ENCODE measurements around the gene SDHC. TPM values are rescaled to one million over a fixed set of nuclear protein-coding genes. Genes with fewer than 3 reads are reported as not detected.
"Not testable (repeated sequence)": the region's sequence is repeated elsewhere in the genome, so short reads cannot be mapped to it uniquely, and the experiment has no call there.

SDHC gene
- total RNA-seq, 1 experiment from 2014 or later, result 192 TPM

- H3K9me2 ChIP-seq (ENCODE audit: insufficient read depth), result no peaks in the 10 kb centered on the region
- intact Hi-C loops (cut with micrococcal nuclease), result loop anchor here (10.0 kb wide), 1 partner anchor 74 kb away; the partner anchor contains the start of gene SDHC
- CTCF ChIA-PET, result interaction anchor here (1.4 to 1.7 kb wide), 2 partner anchors 9 to 52 kb away, joined by 4 read pairs; no protein-coding TSS in a partner anchor
- ATAC-seq, result no peak
- H3K27me3 ChIP-seq (ENCODE audit: insufficient read depth, low read length), result no peaks in the 10 kb centered on the region
- no peaks in the 10 kb centered on the region for H4K20me1 ChIP-seq (ENCODE audit: insufficient read depth)
- no peak for TF ChIP-seq EZH2 (IDR thresholded peaks at IDR 0.05)
- TF ChIP-seq ZBTB33 (IDR thresholded peaks at IDR 0.05; ENCODE audit: extremely low read depth, insufficient replicate concordance, low read length), result no peak
- TF ChIP-seq CTCF (IDR thresholded peaks at IDR 0.05 in 2 of 3, conservative IDR thresholded peaks at IDR 0.05 in 1 of 3; ENCODE audit: borderline replicate concordance in 1 of 3, insufficient read depth in 1 of 3, low read depth in 2 of 3, low read length in 2 of 3), result peak in 2 of 3 experiments; percentile 22 to 28; a peak in 2 of 6 replicates
- no peak for TF ChIP-seq RAD21 (IDR thresholded peaks at IDR 0.05; ENCODE audit: low read depth)
- no peak for TF ChIP-seq REST (IDR thresholded peaks at IDR 0.05; ENCODE audit: low read depth)
- TF ChIP-seq SRF (IDR thresholded peaks at IDR 0.05; ENCODE audit: low read depth), result no peak
- TF ChIP-seq ELF1 (IDR thresholded peaks at IDR 0.05; ENCODE audit: borderline replicate concordance, low read depth), result no peak
- H2AFZ ChIP-seq (ENCODE audit: low read depth, low read length, poor library complexity, severe bottlenecking), result no peak overlapping the region
- no peak overlapping the region for H3K4me3 ChIP-seq (replicated peaks in 1 of 2; ENCODE audit: low read depth in 1 of 2, low read length in 2 of 2)
- H3K27ac ChIP-seq (ENCODE audit: low read depth, low read length), result no peak overlapping the region
- RAD21 ChIA-PET (ENCODE audit: low non-redundant PET in 1 of 2, low total read pairs in 2 of 2, uncharacterized antibody in 2 of 2, unreplicated experiment in 2 of 2), result interaction anchor here in 1 of 2 experiments (0.6 kb wide), 1 partner anchor 350 kb away, joined by 3 read pairs; no protein-coding TSS in a partner anchor
- no TSS peak for BruUV-seq (replicated peaks)
- peak overlapping the region; percentile 93; the same call in 1 of the 2 replicates for H3K4me2 ChIP-seq (ENCODE audit: low read length)
- no peaks in the 10 kb centered on the region for H3K36me3 ChIP-seq (ENCODE audit: control insufficient read depth in 1 of 2, insufficient read depth in 2 of 2, low read length in 2 of 2)
- DNase-seq (ENCODE audit: low read depth, low spot score), result no peak
- POLR2A ChIA-PET, result interaction anchor here (1.1 to 1.4 kb wide), 2 partner anchors 40 to 163 kb away, joined by 3 to 4 read pairs; partner anchors contain the start of gene TOMM40L
- no peaks in the 10 kb centered on the region for H3K79me2 ChIP-seq (ENCODE audit: insufficient read depth, low read length)
- H3K4me1 ChIP-seq (ENCODE audit: control insufficient read depth in 1 of 2, insufficient read depth in 2 of 2, low read length in 2 of 2), result peaks cover 14 to 28% of the 10 kb centered on the region in 2 experiments
- H3K9me3 ChIP-seq (ENCODE audit: control insufficient read depth in 1 of 2, insufficient read depth in 1 of 2, low read depth in 1 of 2, low read length in 2 of 2), result no peaks in the 10 kb centered on the region
- H3K9ac ChIP-seq (ENCODE audit: low read length), result no peak overlapping the region
These were observed 74.5 kb downstream of the SDHC start for GRCh38 chr1:161388639-161389038.

GRCh38 chr1:161389158-161389557 is 75.0 kb downstream of the SDHC start:
- Histone ChIP-seq H3K9ac (ENCODE audit: low read length) (peak overlapping the region; percentile 70), H3K4me3 (replicated peaks in 1 of 2; ENCODE audit: low read depth in 1 of 2, low read length in 2 of 2) (peak overlapping the region; percentile 56 to 63), H3K27ac (ENCODE audit: low read depth, low read length) (peak overlapping the region; percentile 80), H3K4me1 (ENCODE audit: control insufficient read depth in 1 of 2, insufficient read depth in 2 of 2, low read length in 2 of 2) (peaks cover 14 to 28% of the 10 kb centered on the region in 2 experiments), H3K4me2 (ENCODE audit: low read length) (peak overlapping the region; percentile 93)
- BruUV-seq (replicated peaks); H2AFZ ChIP-seq (ENCODE audit: low read depth, low read length, poor library complexity, severe bottlenecking); H3K9me3 ChIP-seq (ENCODE audit: control insufficient read depth in 1 of 2, insufficient read depth in 1 of 2, low read depth in 1 of 2, low read length in 2 of 2); H3K36me3 ChIP-seq (ENCODE audit: control insufficient read depth in 1 of 2, insufficient read depth in 2 of 2, low read length in 2 of 2); H4K20me1 ChIP-seq (ENCODE audit: insufficient read depth); ATAC-seq; H3K27me3 ChIP-seq (ENCODE audit: insufficient read depth, low read length); H3K79me2 ChIP-seq (ENCODE audit: insufficient read depth, low read length); H3K9me2 ChIP-seq (ENCODE audit: insufficient read depth); DNase-seq (ENCODE audit: low read depth, low spot score): not testable (repeated sequence)
- intact Hi-C loops (cut with micrococcal nuclease), result loop anchor here (10.0 kb wide), 1 partner anchor 74 kb away; the partner anchor contains the start of gene SDHC
- POLR2A ChIA-PET, result interaction anchor here (1.0 to 1.4 kb wide), 4 partner anchors 14 to 163 kb away, joined by 3 to 6 read pairs (median 4); partner anchors contain the start of gene TOMM40L
- CTCF ChIA-PET, result interaction anchor here (1.0 to 1.7 kb wide), 4 partner anchors 8 to 164 kb away, joined by 3 to 4 read pairs (median 4); partner anchors contain the start of gene TOMM40L
- RAD21 ChIA-PET (ENCODE audit: low non-redundant PET in 1 of 2, low total read pairs in 2 of 2, uncharacterized antibody in 2 of 2, unreplicated experiment in 2 of 2), result interaction anchor here in 1 of 2 experiments (0.6 to 0.7 kb wide), 2 partner anchors 195 to 350 kb away, joined by 3 to 8 read pairs; no protein-coding TSS in a partner anchor

Data from HCT116 (cell line).